Measurements from ENCODE around the gene HTR4. TPM values are rescaled to one million over a fixed set of nuclear protein-coding genes. Genes with fewer than 3 reads are reported as not detected.

Gene HTR4
- total RNA-seq, 1 donor from 2014 or later, result not detected

DNA sequence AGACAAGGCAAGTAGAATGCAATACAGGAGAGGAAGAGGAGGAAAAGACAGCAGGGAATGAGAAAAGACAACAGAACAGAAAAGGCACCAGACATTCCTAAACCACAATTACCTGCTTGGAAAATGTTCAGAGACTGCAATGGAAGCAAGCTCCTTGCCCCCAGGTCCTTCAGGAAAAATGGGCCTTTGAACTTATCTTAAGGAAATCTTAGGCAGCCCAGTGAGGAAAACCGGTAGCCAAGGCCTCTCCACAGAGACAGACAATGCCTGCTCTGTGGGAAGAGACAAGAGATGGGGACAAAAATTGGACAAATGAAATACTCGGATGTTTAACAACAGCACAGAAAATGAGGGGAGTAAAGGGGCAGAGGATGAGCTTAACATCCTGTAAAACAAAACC lies 31.2 kb downstream of the HTR4 start:
- Histone ChIP-seq H3K27ac (no peak overlapping the region), H3K9me3 (no peaks in the 10 kb centered on the region), H3K36me3 (no peaks in the 10 kb centered on the region), H3K27me3 (ENCODE audit: low read depth) (peaks cover 7% of the 10 kb centered on the region), H3K4me1 (no peaks in the 10 kb centered on the region), H3K4me3 (no peak overlapping the region)
- TF ChIP-seq CTCF (IDR thresholded peaks at IDR 0.05), result no peak
- ATAC-seq, result no peak
- intact Hi-C loops (cut with DNase I), result no loop called here
- DNase-seq, result no peak

- peaks cover 7% of the 10 kb centered on the region for H3K27me3 ChIP-seq (ENCODE audit: low read depth)
- no peaks in the 10 kb centered on the region for H3K4me1 ChIP-seq
- TF ChIP-seq CTCF (IDR thresholded peaks at IDR 0.05), result no peak
- no peak overlapping the region for H3K27ac ChIP-seq
- intact Hi-C loops (cut with DNase I), result no loop called here
- H3K9me3 ChIP-seq, result no peaks in the 10 kb centered on the region
- H3K4me3 ChIP-seq, result no peak overlapping the region
- DNase-seq (no peak), ATAC-seq (peak in 1 of 2 donors; percentile 23)
- no peaks in the 10 kb centered on the region for H3K36me3 ChIP-seq
These were observed 33.6 kb downstream of the HTR4 start for GRCh38 chr5:148620696-148621095.

GRCh38 chr5:148620091-148620490 lies 34.2 kb downstream of the HTR4 start:
- no peak for TF ChIP-seq CTCF (IDR thresholded peaks at IDR 0.05)
- Histone ChIP-seq H3K4me3 (no peak overlapping the region), H3K27ac (no peak overlapping the region), H3K27me3 (ENCODE audit: low read depth) (peaks cover 7% of the 10 kb centered on the region), H3K9me3 (no peaks in the 10 kb centered on the region), H3K36me3 (no peaks in the 10 kb centered on the region), H3K4me1 (no peaks in the 10 kb centered on the region)
- intact Hi-C loops (cut with DNase I), result no loop called here
- no peak for DNase-seq
- ATAC-seq, result no peak

- TF ChIP-seq CTCF (IDR thresholded peaks at IDR 0.05), result no peak
- Histone ChIP-seq H3K36me3 (no peaks in the 10 kb centered on the region), H3K9me3 (no peaks in the 10 kb centered on the region), H3K4me3 (no peak overlapping the region), H3K27ac (no peak overlapping the region), H3K4me1 (no peaks in the 10 kb centered on the region), H3K27me3 (ENCODE audit: low read depth) (peaks cover 7% of the 10 kb centered on the region)
- DNase-seq (no peak), ATAC-seq (no peak)
- intact Hi-C loops (cut with DNase I), result no loop called here
These were observed 34.8 kb downstream of the HTR4 start for GRCh38 chr5:148619484-148619883.

GRCh38 chr5:148615644-148616275 lies 38.6 kb downstream of the HTR4 start:
- intact Hi-C loops (cut with DNase I), result no loop called here

More at GRCh38 chr5:148615644-148616275, 38.6 kb downstream of the HTR4 start:
- Histone ChIP-seq H3K9me3 (no peaks in the 10 kb centered on the region), H3K27me3 (ENCODE audit: low read depth) (no peaks in the 10 kb centered on the region), H3K27ac (no peak overlapping the region), H3K4me1 (no peaks in the 10 kb centered on the region), H3K4me3 (no peak overlapping the region), H3K36me3 (no peaks in the 10 kb centered on the region)
- TF ChIP-seq CTCF (IDR thresholded peaks at IDR 0.05), result no peak
- no peak for ATAC-seq
- DNase-seq, result no peak
